ENCODE data around the gene ARFGEF3. TPM values are rescaled to one million over a fixed set of nuclear protein-coding genes. Genes with fewer than 3 reads are reported as not detected.

The ARFGEF3 gene
- total RNA-seq, 1 donor from 2014 or later = 9.5 TPM

- H3K4me3 ChIP-seq (ENCODE audit: low read depth, low read length) = no peak overlapping the region
- no peak for TF ChIP-seq CTCF (conservative IDR thresholded peaks at IDR 0.05; ENCODE audit: low read depth, low read length)
- DNase-seq (ENCODE audit: low read depth) = no peak
These were observed 148.0 kb downstream of the ARFGEF3 start for GRCh38 chr6:138309695-138310094.

GRCh38 chr6:138310294-138310693 is 148.6 kb downstream of the ARFGEF3 start:
- no peak for DNase-seq (ENCODE audit: low read depth)
- H3K4me3 ChIP-seq (ENCODE audit: low read depth, low read length) = no peak overlapping the region
- no peak for TF ChIP-seq CTCF (conservative IDR thresholded peaks at IDR 0.05; ENCODE audit: low read depth, low read length)

GRCh38 chr6:138310821-138311220 is 149.1 kb downstream of the ARFGEF3 start:
- no peak for DNase-seq (ENCODE audit: low read depth)
- no peak overlapping the region for H3K4me3 ChIP-seq (ENCODE audit: low read depth, low read length)
- no peak for TF ChIP-seq CTCF (conservative IDR thresholded peaks at IDR 0.05; ENCODE audit: low read depth, low read length)

- TF ChIP-seq CTCF (conservative IDR thresholded peaks at IDR 0.05; ENCODE audit: low read depth, low read length) = no peak
- DNase-seq (ENCODE audit: low read depth) = no peak
- H3K4me3 ChIP-seq (ENCODE audit: low read depth, low read length) = no peak overlapping the region
These were observed 149.5 kb downstream of the ARFGEF3 start for GRCh38 chr6:138311268-138311667.

- H3K4me3 ChIP-seq (ENCODE audit: low read depth, low read length) = no peak overlapping the region
- no peak for DNase-seq (ENCODE audit: low read depth)
- TF ChIP-seq CTCF (conservative IDR thresholded peaks at IDR 0.05; ENCODE audit: low read depth, low read length) = no peak
These were observed 157.1 kb downstream of the ARFGEF3 start for GRCh38 chr6:138318741-138319375.

GRCh38 chr6:138321934-138322333 is 160.2 kb downstream of the ARFGEF3 start:
- DNase-seq (ENCODE audit: low read depth) = no peak
- no peak overlapping the region for H3K4me3 ChIP-seq (ENCODE audit: low read depth, low read length)
- no peak for TF ChIP-seq CTCF (conservative IDR thresholded peaks at IDR 0.05; ENCODE audit: low read depth, low read length)

GRCh38 chr6:138323821-138324220 is 162.1 kb downstream of the ARFGEF3 start:
- TF ChIP-seq CTCF (conservative IDR thresholded peaks at IDR 0.05; ENCODE audit: low read depth, low read length) = no peak
- no peak for DNase-seq (ENCODE audit: low read depth)
- no peak overlapping the region for H3K4me3 ChIP-seq (ENCODE audit: low read depth, low read length)
